ENCODE data around the gene SLC17A6.

GRCh38 chr11:22337596-22338485 is at the start of gene SLC17A6:
- TF ChIP-seq CTCF (IDR thresholded peaks at IDR 0.05) (no peak), EP300 (IDR thresholded peaks at IDR 0.05) (no peak), POLR2A (IDR thresholded peaks at IDR 0.05) (no peak), POLR2AphosphoS5 (IDR thresholded peaks at IDR 0.05) (no peak)

Data from upper lobe of left lung (tissue), 4 donors.